Prostate gland (tissue), 2 donors: ENCODE results near the gene HDAC4. TPM values are rescaled to one million over a fixed set of nuclear protein-coding genes. Genes with fewer than 3 reads are reported as not detected.

Experiments
- DNase-seq: peaks from one replicate; pipeline ENCODE4 v3.0.0-alpha.2; 2019; ENCODE audit warnings: low spot score
- H3K27ac ChIP-seq, 2 donors: fragments of 200-600 bp; sonication (generic); 2 replicates each; pipeline ENCODE4 v1.5.1; 2017 to 2019
- H3K27me3 ChIP-seq: fragments of 200-600 bp; sonication (generic); replicated peaks from 2 replicates; pipeline ENCODE4 v1.5.1; 2019; ENCODE audit not compliant: insufficient read depth
- H3K36me3 ChIP-seq, 2 donors: fragments of 200-600 bp; sonication (generic); 1 replicate in 1 of 2; 2 replicates in 1 of 2; pipeline versions ENCODE4 v1.5.1 to v1.8.1; 2017 to 2019
- H3K4me1 ChIP-seq: fragments of 200-600 bp; sonication (generic); replicated peaks from 2 replicates; pipeline ENCODE4 v1.5.1; 2019
- H3K4me3 ChIP-seq, 2 donors: fragments of 200-600 bp; sonication (generic); 2 replicates each; pipeline ENCODE4 v1.5.1; 2017 to 2019
- H3K9me3 ChIP-seq: fragments of 200-600 bp; sonication (generic); 2 replicates; pipeline ENCODE4 v1.5.1; 2017
- POLR2A ChIP-seq: fragments of 450-650 bp; IDR thresholded peaks from one replicate; pipeline ENCODE4 v1.6.1; 2016; ENCODE audit warnings: antibody characterized with exemption, mild to moderate bottlenecking
- POLR2AphosphoS5 ChIP-seq: sonication (generic); formaldehyde crosslinking; IDR thresholded peaks from one replicate; pipeline ENCODE4 v1.6.1; 2017; ENCODE audit warnings: antibody characterized with exemption
- WGBS: methylation state at CpG from one replicate; pipeline ENCODE4 v1.1.5; 2018; 5-methylcytosine and 5-hydroxymethylcytosine counted together
- intact Hi-C: fragments of 100-400 bp; cut with DNase I; formaldehyde crosslinking; loops from one replicate; pipeline ENCODE4 v1.14.2; 2022
- total RNA-seq, 2 donors: library from RNA; depleted of rRNA; stranded (reverse); fragments of >200 nt; gene quantifications; one replicate each; pipeline ENCODE4 v1.1.0, GENCODE V29; 2016
- TF ChIP-seq, protein P1 (sequence below), 4 experiments: fragments of 200-600 bp in 2 of 4; fragments of 450-650 bp in 2 of 4; sonication (generic) in 2 of 4; IDR thresholded peaks; 1 replicate in 3 of 4; 2 replicates in 1 of 4; pipeline ENCODE4 v1.5.1; 2016 to 2019; ENCODE audit warnings: antibody characterized with exemption in 4 of 4, mild to moderate bottlenecking in 2 of 4, moderate library complexity in 2 of 4

HDAC4 gene
- total RNA-seq, 2 donors from 2014 or later = 41.8 to 44.2 TPM

DNA sequence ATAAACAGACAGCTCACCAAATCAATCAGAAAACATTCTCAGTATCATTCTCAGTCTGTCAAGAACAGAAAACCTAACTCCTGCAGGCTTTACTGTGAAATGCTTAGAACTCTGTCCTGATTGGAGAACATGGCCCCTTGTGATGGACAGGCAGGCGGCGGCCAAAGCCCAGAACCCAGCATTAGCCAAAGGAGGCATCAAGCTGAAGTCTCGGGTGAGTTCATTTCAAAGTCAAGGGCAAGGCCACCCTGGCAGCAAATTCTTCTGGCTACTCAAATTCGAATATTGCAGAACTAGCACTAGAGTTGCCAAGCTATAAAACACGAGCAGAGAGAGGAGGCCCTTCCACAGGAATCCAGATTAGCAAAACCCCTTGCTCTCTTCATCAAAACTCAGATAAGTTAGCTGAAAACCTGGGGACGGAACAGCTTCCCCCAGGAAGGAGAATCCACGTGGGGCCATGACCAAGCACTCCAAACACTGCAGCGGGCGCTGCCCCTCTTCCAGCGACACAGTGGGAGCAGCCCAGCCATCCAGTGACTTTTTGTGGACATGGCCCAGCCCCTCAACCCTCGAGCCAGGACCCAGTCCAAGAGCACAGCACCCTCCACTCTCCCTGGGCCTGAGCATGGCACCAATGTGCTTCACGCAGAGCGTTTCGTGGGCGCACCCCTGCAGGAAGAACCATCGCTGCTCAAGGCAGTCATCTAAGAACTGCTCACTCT lies 98.6 kb downstream of the HDAC4 start:
- no peaks in the 10 kb centered on the region for H3K9me3 ChIP-seq
- no peaks in the 10 kb centered on the region for H3K27me3 ChIP-seq
- no peak for TF ChIP-seq POLR2A
- 72% methylated on average over 16 of the region's 16 CpGs for WGBS
- H3K27ac ChIP-seq = no peak overlapping the region
- no peak for DNase-seq
- no peak overlapping the region for H3K4me3 ChIP-seq
- intact Hi-C loops = no loop called here
- H3K36me3 ChIP-seq = no peaks in the 10 kb centered on the region
- H3K4me1 ChIP-seq = peaks cover 30% of the 10 kb centered on the region

DNA sequence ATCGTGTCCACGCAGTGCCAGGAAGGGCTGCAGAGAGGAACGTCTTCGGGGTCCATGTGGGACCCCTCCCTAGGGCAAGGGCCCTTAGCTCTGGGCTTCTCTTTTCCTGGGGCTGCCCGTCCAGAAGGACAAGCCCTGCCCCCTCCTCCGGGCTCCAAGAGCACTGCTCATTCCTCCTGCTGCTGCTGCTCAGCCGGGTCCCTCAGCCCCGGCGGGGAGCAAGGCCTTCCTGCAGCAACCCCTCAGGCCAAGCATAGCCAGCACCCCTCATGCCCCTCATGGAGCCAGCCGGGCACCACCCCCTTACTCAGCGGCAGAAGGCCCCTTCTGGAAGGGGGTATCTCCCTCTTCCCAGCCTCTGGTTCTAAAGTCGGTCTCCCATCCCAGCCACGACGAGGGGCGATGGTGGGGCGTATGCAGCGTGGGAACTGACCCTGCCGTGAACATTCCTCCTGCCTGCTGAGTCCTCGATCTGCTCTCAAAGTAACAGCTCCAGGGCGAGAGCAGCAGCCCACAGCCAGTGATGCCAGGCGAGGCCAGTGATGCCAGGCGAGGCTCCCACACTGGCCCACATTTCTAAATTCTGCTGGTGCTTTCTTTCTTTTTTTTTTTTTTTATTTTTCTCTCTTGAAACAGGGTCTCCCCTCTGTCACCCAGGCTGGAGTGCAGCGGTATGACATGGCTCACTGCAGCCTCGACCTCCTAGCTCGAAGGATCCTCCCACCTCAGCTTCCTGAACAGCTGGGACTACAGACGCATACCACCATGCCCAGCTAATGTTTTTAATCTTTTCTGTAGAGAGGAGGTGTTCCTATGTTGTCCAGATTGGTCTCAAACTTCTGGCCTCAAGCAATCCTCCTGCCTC lies 99.7 kb downstream of the HDAC4 start:
- Histone ChIP-seq H3K9me3 (no peaks in the 10 kb centered on the region), H3K27me3 (no peaks in the 10 kb centered on the region), H3K27ac (peak overlapping the region in 1 of 2 donors; percentile 21), H3K36me3 (no peaks in the 10 kb centered on the region), H3K4me3 (no peak overlapping the region), H3K4me1 (peaks cover 30% of the 10 kb centered on the region)
- DNase-seq = no peak
- TF ChIP-seq, protein P1, sequence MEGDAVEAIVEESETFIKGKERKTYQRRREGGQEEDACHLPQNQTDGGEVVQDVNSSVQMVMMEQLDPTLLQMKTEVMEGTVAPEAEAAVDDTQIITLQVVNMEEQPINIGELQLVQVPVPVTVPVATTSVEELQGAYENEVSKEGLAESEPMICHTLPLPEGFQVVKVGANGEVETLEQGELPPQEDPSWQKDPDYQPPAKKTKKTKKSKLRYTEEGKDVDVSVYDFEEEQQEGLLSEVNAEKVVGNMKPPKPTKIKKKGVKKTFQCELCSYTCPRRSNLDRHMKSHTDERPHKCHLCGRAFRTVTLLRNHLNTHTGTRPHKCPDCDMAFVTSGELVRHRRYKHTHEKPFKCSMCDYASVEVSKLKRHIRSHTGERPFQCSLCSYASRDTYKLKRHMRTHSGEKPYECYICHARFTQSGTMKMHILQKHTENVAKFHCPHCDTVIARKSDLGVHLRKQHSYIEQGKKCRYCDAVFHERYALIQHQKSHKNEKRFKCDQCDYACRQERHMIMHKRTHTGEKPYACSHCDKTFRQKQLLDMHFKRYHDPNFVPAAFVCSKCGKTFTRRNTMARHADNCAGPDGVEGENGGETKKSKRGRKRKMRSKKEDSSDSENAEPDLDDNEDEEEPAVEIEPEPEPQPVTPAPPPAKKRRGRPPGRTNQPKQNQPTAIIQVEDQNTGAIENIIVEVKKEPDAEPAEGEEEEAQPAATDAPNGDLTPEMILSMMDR (IDR thresholded peaks at IDR 0.05) = no peak
- no peak for TF ChIP-seq POLR2A
- TF ChIP-seq POLR2AphosphoS5 = no peak
- intact Hi-C loops = no loop called here
- 86% methylated on average over 26 of the region's 26 CpGs for WGBS

DNA sequence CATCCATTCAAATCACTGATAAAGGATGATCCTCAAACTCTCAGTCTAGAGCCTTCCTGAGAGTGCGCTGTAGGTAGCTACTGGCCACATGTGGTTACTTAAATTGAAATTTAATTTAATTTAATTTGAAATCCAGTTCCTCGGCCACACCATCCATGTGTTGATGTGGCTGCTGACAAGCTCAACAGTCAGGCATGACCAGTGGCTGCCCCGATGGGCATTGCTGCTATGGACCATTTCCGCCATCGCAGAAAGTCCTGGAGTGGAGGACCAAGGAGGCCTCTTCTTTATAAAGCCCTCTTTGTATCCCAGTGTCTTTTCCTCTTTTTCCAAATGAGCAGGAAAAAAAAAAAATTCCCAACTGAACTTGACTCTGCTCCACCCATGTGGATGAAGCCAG lies 100.6 kb downstream of the HDAC4 start:
- H3K9me3 ChIP-seq = no peaks in the 10 kb centered on the region
- no peak for TF ChIP-seq POLR2AphosphoS5
- TF ChIP-seq, protein P1 (IDR thresholded peaks at IDR 0.05) = no peak
- no peak for TF ChIP-seq POLR2A
- WGBS = 94% methylated on average over 5 of the region's 5 CpGs
- intact Hi-C loops = no loop called here
- H3K27ac ChIP-seq = no peak overlapping the region
- peaks cover 26% of the 10 kb centered on the region for H3K4me1 ChIP-seq
- no peak for DNase-seq
- H3K4me3 ChIP-seq = no peak overlapping the region
- no peaks in the 10 kb centered on the region for H3K36me3 ChIP-seq
- H3K27me3 ChIP-seq = no peaks in the 10 kb centered on the region

DNA sequence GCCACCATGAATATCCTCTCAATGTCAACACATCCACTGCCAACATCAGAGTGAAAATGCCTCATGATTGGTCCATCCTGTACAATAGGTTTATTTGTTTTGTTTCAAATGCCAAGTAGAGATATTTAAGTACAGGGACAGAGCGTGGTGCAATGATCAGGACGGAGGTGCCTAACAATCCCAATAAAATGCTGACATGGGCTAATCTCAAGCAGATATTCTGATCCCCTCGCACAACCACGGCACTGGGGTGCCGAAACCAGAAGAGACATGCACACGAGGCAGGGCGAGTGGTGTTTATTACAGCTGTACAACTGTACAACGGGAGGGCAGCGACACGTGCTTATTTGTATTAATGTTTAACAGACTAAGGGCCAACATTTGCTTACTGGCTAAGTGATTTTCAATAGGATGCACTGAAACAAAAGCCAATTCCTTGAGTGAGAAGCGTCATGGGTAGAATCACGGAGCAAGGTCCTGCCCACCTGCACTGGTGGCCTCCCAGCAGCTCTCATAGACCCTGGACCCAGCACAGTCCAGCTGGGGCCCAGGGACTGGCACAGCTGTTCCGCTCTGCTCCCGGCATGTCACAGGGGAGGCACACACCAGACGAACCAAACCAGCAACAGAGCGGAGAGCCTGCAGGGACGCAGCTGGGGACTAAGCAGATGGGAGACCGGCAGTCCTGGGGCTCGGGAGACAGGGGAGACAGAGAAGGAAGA lies 101.4 kb downstream of the HDAC4 start:
- Histone ChIP-seq H3K4me1 (peaks cover 17% of the 10 kb centered on the region), H3K4me3 (no peak overlapping the region), H3K27ac (peak overlapping the region; percentile 40 to 65), H3K36me3 (no peaks in the 10 kb centered on the region), H3K9me3 (no peaks in the 10 kb centered on the region), H3K27me3 (no peaks in the 10 kb centered on the region)
- peak; percentile 55 for DNase-seq
- intact Hi-C loops = no loop called here
- 48% methylated on average over 19 of the region's 19 CpGs for WGBS
- TF ChIP-seq, protein P1 (IDR thresholded peaks at IDR 0.05) = no peak
- peak; percentile 84 for TF ChIP-seq POLR2AphosphoS5
